Common myeloid progenitor, CD34-positive (primary cell): ENCODE measurements around the gene ATP6V1G2.

Experiments used
- CTCF ChIA-PET: fragments of 350-600 bp; sonication (Branson Sonifier 250); formaldehyde crosslinking; loops from one replicate; lab custom pipeline; 2021; ENCODE audit warnings: antibody characterized with exemption; lab: Charles Lee
- POLR2A ChIA-PET: fragments of 350-600 bp; sonication (Branson Sonifier 250); formaldehyde crosslinking; loops from one replicate; lab custom pipeline; 2021; ENCODE audit warnings: antibody characterized with exemption; lab: Charles Lee
- DNase-seq, 3 donors: peaks; one replicate each; pipeline versions ENCODE4 v3.0.0 to v3.0.0-alpha.2; 2013
- H3K27ac ChIP-seq, 2 experiments: 1 replicate in 1 of 2; 2 replicates in 1 of 2; pipeline ENCODE4 v1.7.0; 2013; ENCODE audit warnings: inconsistent platforms in 2 of 2, low read length in 2 of 2, mild to moderate bottlenecking in 2 of 2, low read depth in 1 of 2, moderate library complexity in 1 of 2; ENCODE audit not compliant: severe bottlenecking in 2 of 2, insufficient read depth in 1 of 2, poor library complexity in 1 of 2
- H3K27me3 ChIP-seq, 5 experiments: replicated peaks in 2 of 5; 1 replicate in 3 of 5; 2 replicates in 2 of 5; pipeline versions ENCODE4 v1.6.1 to v1.7.0; 2013; ENCODE audit warnings: low read length in 4 of 5, mild to moderate bottlenecking in 2 of 5, moderate library complexity in 2 of 5, inconsistent platforms in 1 of 5; ENCODE audit not compliant: insufficient read depth in 5 of 5, control insufficient read depth in 4 of 5
- H3K36me3 ChIP-seq, 4 experiments: 1 replicate in 2 of 4; 2 replicates in 2 of 4; pipeline versions ENCODE4 v1.6.1 to v1.7.0; 2013; ENCODE audit warnings: low read length in 3 of 4, control low read depth in 1 of 4, mild to moderate bottlenecking in 1 of 4; ENCODE audit not compliant: control insufficient read depth in 4 of 4, insufficient read depth in 4 of 4
- H3K4me1 ChIP-seq, 4 experiments: 1 replicate in 3 of 4; 2 replicates in 1 of 4; pipeline versions ENCODE4 v1.6.1 to v1.7.1; 2013; ENCODE audit warnings: low read length in 3 of 4, mild to moderate bottlenecking in 3 of 4, control low read depth in 1 of 4, inconsistent platforms in 1 of 4, moderate library complexity in 1 of 4; ENCODE audit not compliant: control insufficient read depth in 4 of 4, insufficient read depth in 4 of 4; ENCODE audit errors: control extremely low read depth in 1 of 4
- H3K4me3 ChIP-seq, 7 experiments: 1 replicate in 4 of 7; 2 replicates in 3 of 7; pipeline versions ENCODE4 v1.5.1 to v1.7.0; 2013; ENCODE audit warnings: mild to moderate bottlenecking in 7 of 7, low read length in 6 of 7, moderate library complexity in 6 of 7, inconsistent platforms in 2 of 7, low read depth in 2 of 7, control low read depth in 1 of 7; ENCODE audit not compliant: insufficient read depth in 4 of 7, control insufficient read depth in 1 of 7; ENCODE audit errors: extremely low read depth in 1 of 7
- H3K9me3 ChIP-seq, 5 experiments: 1 replicate in 4 of 5; 2 replicates in 1 of 5; pipeline versions ENCODE4 v1.6.1 to v1.7.1; 2013; ENCODE audit warnings: low read length in 4 of 5, mild to moderate bottlenecking in 2 of 5, inconsistent platforms in 1 of 5, low read depth in 1 of 5, moderate library complexity in 1 of 5; ENCODE audit not compliant: control insufficient read depth in 4 of 5, insufficient read depth in 2 of 5; ENCODE audit errors: control extremely low read depth in 1 of 5
- WGBS: methylation state at CpG from one replicate; pipeline ENCODE4 v1.1.5; 2013; ENCODE audit not compliant: insufficient coverage; 5-methylcytosine and 5-hydroxymethylcytosine counted together

Gene ATP6V1G2

GRCh38 chr6:31576897-31577578 lies 30.6 kb upstream of the ATP6V1G2 start:
- Histone ChIP-seq H3K36me3 (no peaks in the 10 kb centered on the region), H3K9me3 (no peaks in the 10 kb centered on the region), H3K27ac (no peak overlapping the region), H3K27me3 (no peaks in the 10 kb centered on the region), H3K4me3 (no peak overlapping the region), H3K4me1 (peaks cover 0 to 50% (median 41%) of the 10 kb centered on the region in 4 experiments)
- CTCF ChIA-PET, result interaction anchor here (1.2 to 19.6 kb wide), 5 partner anchors 10 to 46 kb away, joined by 3 to 605 read pairs (median 139); partner anchors contain the start of genes ATP6V1G2, DDX39B, LST1 and LTA
- POLR2A ChIA-PET, result interaction anchor here (1.0 kb wide), 1 partner anchor 10 kb away, joined by 4 read pairs; the partner anchor contains the start of gene LST1
- 89% methylated on average over 14 of the region's 19 CpGs for WGBS
- DNase-seq, result no peak

- WGBS, result 76% methylated on average over 7 of the region's 8 CpGs
- no peaks in the 10 kb centered on the region for H3K27me3 ChIP-seq
- H3K4me3 ChIP-seq, result peak overlapping the region in 5 of 7 experiments; percentile 8 to 67 (median 55)
- peaks cover 0 to 43% (median 36%) of the 10 kb centered on the region in 4 experiments for H3K4me1 ChIP-seq
- H3K36me3 ChIP-seq, result no peaks in the 10 kb centered on the region
- DNase-seq, result no peak
- CTCF ChIA-PET, result interaction anchor here (6.5 to 19.6 kb wide), 4 partner anchors 9 to 26 kb away, joined by 76 to 605 read pairs (median 348); partner anchors contain the start of genes ATP6V1G2, DDX39B, LST1 and LTA
- POLR2A ChIA-PET, result interaction anchor here (0.6 to 1.8 kb wide), 3 partner anchors 8 to 17 kb away, joined by 3 to 6 read pairs (median 4); partner anchors contain the start of gene LST1
- no peak overlapping the region for H3K27ac ChIP-seq
- no peaks in the 10 kb centered on the region for H3K9me3 ChIP-seq
Observed at GRCh38 chr6:31575952-31576685, 29.7 kb upstream of the ATP6V1G2 start.

- H3K9me3 ChIP-seq, result no peaks in the 10 kb centered on the region
- H3K27me3 ChIP-seq, result no peaks in the 10 kb centered on the region
- CTCF ChIA-PET, result interaction anchor here (6.5 to 19.6 kb wide), 4 partner anchors 8 to 26 kb away, joined by 76 to 605 read pairs (median 348); partner anchors contain the start of genes ATP6V1G2, DDX39B, LST1 and LTA
- peaks cover 0 to 37% (median 31%) of the 10 kb centered on the region in 4 experiments for H3K4me1 ChIP-seq
- H3K36me3 ChIP-seq, result no peaks in the 10 kb centered on the region
- H3K27ac ChIP-seq, result no peak within 1 kb of the TSS
- POLR2A ChIA-PET, result interaction anchor here (0.6 to 1.8 kb wide), 3 partner anchors 9 to 76 kb away, joined by 3 to 6 read pairs (median 3); no protein-coding TSS in a partner anchor
- 54% methylated on average over 7 of the region's 19 CpGs for WGBS
- DNase-seq, result peak in 2 of 3 donors; percentile 34 to 35
- peak within 1 kb of the TSS in 5 of 7 experiments; percentile 8 to 67 (median 55) for H3K4me3 ChIP-seq
Observed at GRCh38 chr6:31575335-31575901, 29.0 kb upstream of the ATP6V1G2 start, which contains the start of gene TNF. Gene TNF, plus strand, starts transcription at chr6:31575565. Its CDS starts 177 bp downstream, at chr6:31575742.

GRCh38 chr6:31574106-31575061 lies 28.0 kb upstream of the ATP6V1G2 start:
- ChIA-PET CTCF (interaction anchor here (6.5 to 19.6 kb wide), 4 partner anchors 7 to 25 kb away, joined by 76 to 605 read pairs (median 348); partner anchors contain the start of genes ATP6V1G2, DDX39B, LST1 and LTA), POLR2A (interaction anchor here (0.7 to 1.8 kb wide), 3 partner anchors 11 to 77 kb away, joined by 3 to 6 read pairs (median 4); no protein-coding TSS in a partner anchor)
- peaks cover 0 to 31% (median 26%) of the 10 kb centered on the region in 4 experiments for H3K4me1 ChIP-seq
- no peak overlapping the region for H3K27ac ChIP-seq
- 91% methylated on average over 13 of the region's 14 CpGs for WGBS
- H3K27me3 ChIP-seq, result no peaks in the 10 kb centered on the region
- no peaks in the 10 kb centered on the region for H3K36me3 ChIP-seq
- DNase-seq, result no peak
- no peaks in the 10 kb centered on the region for H3K9me3 ChIP-seq
- no peak overlapping the region for H3K4me3 ChIP-seq

GRCh38 chr6:31573239-31574105 lies 27.1 kb upstream of the ATP6V1G2 start:
- ChIA-PET POLR2A (interaction anchor here (0.7 kb wide), 1 partner anchor 10 kb away, joined by 4 read pairs; no protein-coding TSS in a partner anchor), CTCF (interaction anchor here (6.5 to 19.6 kb wide), 4 partner anchors 6 to 25 kb away, joined by 76 to 605 read pairs (median 348); partner anchors contain the start of genes ATP6V1G2, DDX39B, LST1 and LTA)
- Histone ChIP-seq H3K27me3 (no peaks in the 10 kb centered on the region), H3K36me3 (no peaks in the 10 kb centered on the region), H3K27ac (no peak overlapping the region), H3K9me3 (no peaks in the 10 kb centered on the region), H3K4me3 (no peak overlapping the region), H3K4me1 (peaks cover 0 to 33% (median 28%) of the 10 kb centered on the region in 4 experiments)
- WGBS, result 97% methylated on average over 9 of the region's 9 CpGs
- DNase-seq, result no peak
